Measurements from ENCODE around the gene GUCY2F. TPM values are rescaled to one million over a fixed set of nuclear protein-coding genes. Genes with fewer than 3 reads are reported as not detected.

GUCY2F gene
- polyA plus RNA-seq, 3 donors from 2014 or later, result not detected

DNA sequence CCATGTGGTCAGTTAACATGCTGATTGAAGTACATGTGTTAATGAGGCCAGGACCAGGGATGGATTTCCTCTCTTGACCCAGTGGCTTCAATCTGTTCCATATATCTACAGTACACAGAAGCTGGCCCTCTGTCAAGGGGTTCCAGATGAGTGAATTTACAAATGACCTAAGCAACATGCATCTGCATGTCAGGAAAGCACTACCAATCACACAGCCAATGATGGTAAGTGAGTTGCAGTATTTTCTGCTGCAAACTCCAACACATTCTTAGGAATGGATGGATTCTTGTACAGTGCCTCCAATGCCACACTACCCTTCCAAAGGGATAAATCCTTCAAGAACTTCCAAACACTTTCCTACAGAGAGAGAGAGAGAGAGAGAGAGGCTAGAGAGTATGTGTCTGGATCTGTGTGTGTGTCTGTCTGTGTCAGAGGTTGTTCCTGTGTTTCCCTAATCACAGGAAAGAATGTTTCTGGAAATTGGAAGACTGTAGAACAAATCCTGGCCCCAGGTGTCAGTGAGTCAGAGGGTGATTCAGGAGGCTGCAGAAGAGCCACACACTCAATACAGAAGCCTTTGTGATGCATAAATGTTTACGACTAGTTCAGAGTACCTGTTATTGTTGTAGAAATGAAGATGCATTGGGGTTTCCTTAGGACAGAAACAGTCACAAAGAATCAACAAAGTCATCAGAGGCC is 107.5 kb downstream of the GUCY2F start:
- no peak for DNase-seq
- Mint-ChIP-seq H3K4me1 (no peaks in the 10 kb centered on the region), H3K4me3 (no peak overlapping the region), H3K36me3 (no peaks in the 10 kb centered on the region), H3K9me3 (no peaks in the 10 kb centered on the region), H3K27me3 (ENCODE audit: low read depth in 3 of 3) (peaks cover 0 to 3% (median 0%) of the 10 kb centered on the region in 3 donors), H3K27ac (no peak overlapping the region)

DNA sequence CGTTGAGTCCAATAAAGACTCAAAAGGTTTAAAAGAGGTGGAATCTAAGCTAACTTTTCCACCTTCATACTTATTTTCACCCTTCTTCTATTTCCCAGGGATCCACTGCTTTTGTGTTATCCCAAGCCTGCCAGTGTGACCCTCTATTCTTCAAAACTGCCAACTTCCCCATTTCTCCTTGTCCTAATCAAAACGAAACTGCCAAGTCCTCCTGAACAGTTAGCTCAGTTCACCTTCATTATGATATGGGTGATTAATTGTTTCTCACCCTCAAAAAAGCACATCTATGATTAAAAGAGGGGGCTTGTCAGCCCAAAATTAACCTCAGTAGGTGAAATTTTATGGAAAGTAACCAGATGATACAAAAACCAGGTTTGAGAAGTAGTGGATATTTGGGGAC is 108.4 kb downstream of the GUCY2F start:
- H3K27ac Mint-ChIP-seq, result no peak overlapping the region
- H3K4me3 Mint-ChIP-seq, result no peak overlapping the region
- no peaks in the 10 kb centered on the region for H3K9me3 Mint-ChIP-seq
- H3K36me3 Mint-ChIP-seq, result no peaks in the 10 kb centered on the region
- H3K27me3 Mint-ChIP-seq (ENCODE audit: low read depth in 3 of 3), result peaks cover 0 to 3% (median 0%) of the 10 kb centered on the region in 3 donors
- no peaks in the 10 kb centered on the region for H3K4me1 Mint-ChIP-seq
- no peak for DNase-seq

DNA sequence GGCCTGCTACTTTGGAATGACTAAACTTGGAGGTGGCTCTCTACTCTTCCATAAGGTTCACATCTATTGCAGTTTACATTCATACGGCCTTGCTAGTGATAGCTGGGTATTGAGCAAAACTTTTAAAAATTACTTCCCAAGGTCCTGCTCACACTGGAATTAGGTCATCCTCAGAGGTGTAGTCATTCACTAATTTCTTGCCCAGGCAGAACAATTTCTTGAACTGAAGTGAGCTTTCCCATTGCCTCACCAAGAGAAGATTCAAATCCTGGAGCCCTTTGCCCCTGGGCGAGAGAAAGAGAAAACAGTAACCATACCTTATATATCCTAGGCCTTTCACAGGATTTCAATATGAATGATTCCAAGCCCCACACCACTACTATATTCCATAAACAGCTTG is 109.2 kb downstream of the GUCY2F start:
- no peak for DNase-seq
- H3K27me3 Mint-ChIP-seq (ENCODE audit: low read depth in 3 of 3), result peaks cover 0 to 3% (median 0%) of the 10 kb centered on the region in 3 donors
- H3K27ac Mint-ChIP-seq, result no peak overlapping the region

DNA sequence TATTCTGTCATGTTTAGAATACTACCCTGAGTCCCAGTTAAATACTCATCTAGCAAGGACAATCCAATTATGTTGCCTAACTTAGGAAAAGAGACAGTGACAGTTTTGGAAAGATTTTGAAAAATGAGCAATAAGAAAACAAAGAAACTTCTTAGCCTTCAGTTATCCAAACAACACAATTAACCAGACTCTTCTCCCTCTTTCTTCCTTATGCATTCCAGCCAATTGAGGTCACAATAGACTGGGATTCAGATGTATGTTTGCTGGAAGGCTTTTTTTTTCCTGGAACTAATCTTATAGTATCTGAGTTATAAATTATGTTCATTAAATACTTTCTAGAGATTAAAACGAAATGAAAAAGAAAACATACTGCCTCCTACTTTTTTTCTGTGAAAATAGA is 109.6 kb downstream of the GUCY2F start:
- Mint-ChIP-seq H3K27me3 (ENCODE audit: low read depth in 3 of 3) (peaks cover 0 to 3% (median 2%) of the 10 kb centered on the region in 3 donors), H3K4me3 (no peak overlapping the region), H3K36me3 (no peaks in the 10 kb centered on the region), H3K27ac (no peak overlapping the region), H3K9me3 (no peaks in the 10 kb centered on the region), H3K4me1 (no peaks in the 10 kb centered on the region)
- no peak for DNase-seq

More for the DNA sequence above, 109.2 kb downstream of the GUCY2F start:
- H3K4me1 Mint-ChIP-seq, result no peaks in the 10 kb centered on the region
- H3K9me3 Mint-ChIP-seq, result no peaks in the 10 kb centered on the region
- H3K36me3 Mint-ChIP-seq, result no peaks in the 10 kb centered on the region
- no peak overlapping the region for H3K4me3 Mint-ChIP-seq

DNA sequence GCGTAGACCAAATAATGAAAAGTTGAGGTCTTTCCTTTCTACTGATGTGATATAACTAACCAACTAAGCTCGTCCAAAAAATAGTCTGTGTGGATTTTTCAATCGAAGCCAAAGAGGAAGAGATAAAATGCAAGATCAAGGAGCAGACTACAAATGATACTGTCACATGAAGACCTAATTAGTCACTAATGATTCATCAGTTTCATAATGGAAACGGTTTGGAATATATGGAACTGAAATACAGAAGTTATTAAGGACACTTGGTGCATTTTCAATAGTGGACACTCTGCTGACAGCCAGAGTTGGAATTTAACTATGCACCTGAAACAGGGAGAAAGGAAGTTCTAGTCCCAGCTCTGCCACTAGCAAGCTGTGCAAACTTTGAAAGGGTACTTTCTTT is 119.8 kb downstream of the GUCY2F start:
- Mint-ChIP-seq H3K27me3 (ENCODE audit: low read depth in 3 of 3) (peaks cover 1 to 7% (median 4%) of the 10 kb centered on the region in 3 donors), H3K9me3 (no peaks in the 10 kb centered on the region), H3K27ac (no peak overlapping the region), H3K4me3 (no peak overlapping the region), H3K36me3 (no peaks in the 10 kb centered on the region), H3K4me1 (no peaks in the 10 kb centered on the region)
- no peak for DNase-seq

DNA sequence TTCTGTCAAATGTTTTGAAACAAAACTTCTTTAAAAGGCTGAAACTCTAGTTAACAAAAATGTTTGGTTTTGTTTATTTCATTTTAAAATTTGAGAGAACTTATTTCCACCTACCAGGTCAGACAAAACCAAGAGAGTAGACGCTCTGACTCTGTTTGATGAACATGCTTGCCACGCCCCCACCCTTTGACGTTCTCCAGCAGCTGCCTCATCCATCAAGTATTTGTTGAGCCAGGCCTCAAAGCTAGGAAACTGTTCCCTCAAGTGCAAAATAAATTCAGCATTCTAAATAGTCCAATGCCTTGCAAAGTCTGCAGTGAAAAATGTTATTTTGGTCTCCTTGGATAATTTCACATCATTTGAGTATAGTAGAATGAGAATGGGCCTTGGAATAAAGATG is 121.6 kb downstream of the GUCY2F start:
- peaks cover 3 to 7% (median 4%) of the 10 kb centered on the region in 3 donors for H3K27me3 Mint-ChIP-seq (ENCODE audit: low read depth in 3 of 3)
- H3K4me3 Mint-ChIP-seq, result no peak overlapping the region
- no peak for DNase-seq
- H3K9me3 Mint-ChIP-seq, result no peaks in the 10 kb centered on the region
- H3K4me1 Mint-ChIP-seq, result no peaks in the 10 kb centered on the region
- no peak overlapping the region for H3K27ac Mint-ChIP-seq
- no peaks in the 10 kb centered on the region for H3K36me3 Mint-ChIP-seq

DNA sequence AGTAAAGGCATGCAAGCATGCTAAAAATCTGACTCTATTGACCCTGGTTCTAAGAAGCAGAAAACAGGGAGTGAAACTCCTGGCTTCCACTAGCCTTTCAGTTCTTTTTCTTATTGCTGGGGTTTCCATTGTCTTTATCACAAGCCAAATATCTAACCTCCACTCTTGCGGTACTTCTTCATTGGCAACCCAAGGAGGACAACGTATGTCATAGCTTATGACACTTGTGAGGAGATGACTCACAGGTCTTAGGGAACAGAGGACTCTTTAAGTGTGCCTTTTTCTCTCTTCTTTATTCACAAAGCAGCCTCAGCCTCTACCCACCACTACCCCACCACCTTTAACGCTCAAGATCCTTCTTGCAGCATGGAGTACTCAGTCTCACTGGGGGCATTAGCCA is 124.2 kb downstream of the GUCY2F start:
- Mint-ChIP-seq H3K27me3 (ENCODE audit: low read depth in 3 of 3) (peaks cover 0 to 3% (median 3%) of the 10 kb centered on the region in 3 donors), H3K4me3 (no peak overlapping the region), H3K4me1 (no peaks in the 10 kb centered on the region), H3K36me3 (no peaks in the 10 kb centered on the region), H3K27ac (no peak overlapping the region), H3K9me3 (no peaks in the 10 kb centered on the region)
- no peak for DNase-seq

DNA sequence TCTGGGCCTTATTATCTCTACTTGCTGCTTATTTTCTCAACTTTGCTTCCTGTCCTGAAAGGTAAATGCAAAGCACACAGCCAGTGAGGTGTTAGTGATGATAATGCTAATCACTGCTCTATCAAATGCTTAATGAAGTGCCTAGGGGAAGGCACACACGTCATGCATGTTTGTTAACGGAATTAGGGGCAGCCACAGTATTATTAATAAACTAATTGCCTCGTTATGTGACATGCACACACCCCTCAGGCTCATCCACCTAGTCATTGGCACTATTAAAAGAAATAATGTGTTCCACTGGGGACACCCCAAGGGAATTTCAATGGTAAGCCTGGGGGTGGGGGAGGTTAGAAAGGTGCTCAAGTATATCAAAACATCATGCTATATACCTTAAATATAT is 125.2 kb downstream of the GUCY2F start:
- Mint-ChIP-seq H3K27ac (no peak overlapping the region), H3K9me3 (no peaks in the 10 kb centered on the region), H3K4me3 (no peak overlapping the region), H3K36me3 (no peaks in the 10 kb centered on the region), H3K27me3 (ENCODE audit: low read depth in 3 of 3) (peaks cover 0 to 4% (median 3%) of the 10 kb centered on the region in 3 donors), H3K4me1 (no peaks in the 10 kb centered on the region)
- no peak for DNase-seq

DNA sequence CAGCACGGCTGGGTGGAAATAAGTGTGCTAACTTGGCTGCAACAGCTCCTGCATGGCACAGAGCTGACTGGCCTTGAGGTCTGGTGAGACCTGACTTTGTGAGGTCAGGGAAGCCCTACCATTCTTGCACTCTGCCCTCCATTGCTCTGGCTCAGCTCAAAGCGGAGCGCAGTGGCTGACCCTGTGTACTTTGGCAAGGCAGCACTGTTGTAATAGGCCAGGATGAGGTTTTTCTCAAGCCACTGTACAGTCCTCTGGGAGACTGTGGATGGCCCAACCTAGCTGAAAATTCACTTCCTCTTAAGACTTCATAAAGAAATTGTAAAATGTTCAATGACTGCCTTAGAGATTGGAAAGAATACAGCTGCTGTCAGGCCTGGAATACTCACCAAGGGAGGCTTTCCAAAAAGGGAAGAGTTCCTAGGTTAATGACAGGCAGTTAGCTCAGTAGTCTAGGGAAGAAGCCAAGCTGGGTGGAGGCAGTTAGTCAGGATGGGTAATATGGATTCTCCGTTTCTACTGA is 129.8 kb downstream of the GUCY2F start:
- no peaks in the 10 kb centered on the region for H3K4me1 Mint-ChIP-seq
- no peak for DNase-seq

DNA sequence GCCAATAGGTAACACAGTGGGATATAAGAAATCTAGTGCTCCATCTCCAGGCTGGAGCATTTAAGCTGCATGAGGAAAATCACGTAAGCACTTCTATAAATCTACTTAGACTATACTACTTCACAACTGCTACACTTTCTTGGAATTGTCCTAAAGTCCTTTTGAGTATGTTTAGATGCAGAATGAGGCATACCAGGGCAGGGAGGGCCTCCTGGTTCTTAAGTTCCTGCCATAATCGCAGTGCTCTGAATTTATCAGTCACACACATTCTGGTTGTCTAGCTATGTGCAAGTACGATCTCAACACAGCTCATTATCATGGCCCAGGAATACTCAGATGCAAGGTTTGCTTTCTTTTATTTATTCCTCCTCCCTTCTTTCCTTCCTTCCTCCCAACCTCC is 130.3 kb downstream of the GUCY2F start:
- H3K36me3 Mint-ChIP-seq, result no peaks in the 10 kb centered on the region

More for the DNA sequence above, 129.8 kb downstream of the GUCY2F start:
- Mint-ChIP-seq H3K9me3 (no peaks in the 10 kb centered on the region), H3K27ac (no peak overlapping the region), H3K27me3 (ENCODE audit: low read depth in 3 of 3) (peaks cover 2% of the 10 kb centered on the region in 3 donors), H3K4me3 (no peak overlapping the region), H3K36me3 (no peaks in the 10 kb centered on the region)

DNA sequence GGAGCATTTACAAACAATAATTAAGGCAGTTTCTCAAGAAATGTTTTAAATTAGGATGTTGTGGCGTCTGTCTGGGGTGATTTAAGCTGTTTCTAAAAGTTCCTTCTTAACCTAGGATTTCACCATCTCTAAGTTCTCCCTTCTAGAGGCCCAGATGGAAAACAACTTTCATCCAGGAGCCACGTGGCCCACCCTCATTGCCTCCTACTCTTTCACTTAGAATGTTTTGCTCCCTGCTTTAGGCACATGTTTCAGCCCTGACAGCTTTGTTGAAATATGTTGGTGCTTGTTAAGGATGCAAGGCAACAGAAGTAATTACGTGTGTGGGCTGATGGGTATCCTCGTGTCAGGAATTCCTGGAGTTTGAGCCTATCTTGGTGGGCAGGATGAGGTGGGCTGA is 131.3 kb downstream of the GUCY2F start:
- no peaks in the 10 kb centered on the region for H3K4me1 Mint-ChIP-seq
- H3K27ac Mint-ChIP-seq, result no peak overlapping the region
- H3K27me3 Mint-ChIP-seq (ENCODE audit: low read depth in 3 of 3), result peaks cover 0 to 2% (median 2%) of the 10 kb centered on the region in 3 donors
- no peak for DNase-seq
- H3K36me3 Mint-ChIP-seq, result no peaks in the 10 kb centered on the region
- no peaks in the 10 kb centered on the region for H3K9me3 Mint-ChIP-seq
- no peak overlapping the region for H3K4me3 Mint-ChIP-seq

More for the DNA sequence above, 130.3 kb downstream of the GUCY2F start:
- no peak for DNase-seq
- Mint-ChIP-seq H3K9me3 (no peaks in the 10 kb centered on the region), H3K27ac (no peak overlapping the region), H3K27me3 (ENCODE audit: low read depth in 3 of 3) (peaks cover 2% of the 10 kb centered on the region in 3 donors), H3K4me3 (no peak overlapping the region), H3K4me1 (no peaks in the 10 kb centered on the region)

DNA sequence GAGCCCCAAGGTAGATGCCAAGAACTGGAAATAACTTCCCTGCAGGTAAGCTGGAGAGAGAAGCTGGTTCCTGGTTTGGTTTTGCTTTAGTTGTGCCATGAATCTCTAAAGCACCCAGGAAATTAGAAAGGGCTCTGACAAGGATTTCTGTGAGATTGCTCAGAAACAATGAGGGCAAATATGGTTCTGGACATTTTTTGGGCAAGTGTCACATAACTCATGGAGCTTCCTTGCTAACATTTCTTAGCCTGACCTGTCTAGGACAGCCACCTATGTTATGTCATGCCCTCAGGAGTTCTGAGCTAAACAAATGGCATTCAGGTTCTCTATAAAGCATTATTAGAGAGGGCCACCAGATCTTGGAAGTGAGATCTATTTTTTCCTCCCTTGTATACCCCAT is 131.8 kb downstream of the GUCY2F start:
- no peak overlapping the region for H3K4me3 Mint-ChIP-seq
- no peak for DNase-seq
- peaks cover 0 to 2% (median 2%) of the 10 kb centered on the region in 3 donors for H3K27me3 Mint-ChIP-seq (ENCODE audit: low read depth in 3 of 3)
- no peaks in the 10 kb centered on the region for H3K9me3 Mint-ChIP-seq
- no peak overlapping the region for H3K27ac Mint-ChIP-seq
- H3K36me3 Mint-ChIP-seq, result no peaks in the 10 kb centered on the region
- no peaks in the 10 kb centered on the region for H3K4me1 Mint-ChIP-seq

DNA sequence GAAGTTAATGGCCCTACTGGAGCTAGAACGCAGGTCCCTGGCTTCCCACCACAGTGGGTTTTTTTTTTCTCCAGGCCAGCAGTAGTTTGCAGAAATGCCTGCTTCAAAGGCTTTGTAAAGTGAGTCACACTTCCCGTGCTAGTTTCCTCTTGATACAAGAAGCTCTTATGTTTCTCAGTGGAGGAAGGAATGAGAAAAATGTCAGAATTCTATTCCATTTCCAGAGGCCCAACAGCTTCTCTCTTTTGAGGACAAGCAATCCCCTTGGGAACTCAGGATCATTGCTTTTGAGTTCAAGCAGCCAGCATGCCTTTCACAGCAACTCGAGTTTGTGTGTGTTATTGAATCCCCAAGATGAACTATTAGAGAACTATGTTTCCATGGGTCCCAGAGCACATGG is 134.3 kb downstream of the GUCY2F start:
- H3K9me3 Mint-ChIP-seq, result peaks cover 0 to 4% (median 0%) of the 10 kb centered on the region in 6 donors
- H3K36me3 Mint-ChIP-seq, result no peaks in the 10 kb centered on the region
- peaks cover 0 to 5% (median 2%) of the 10 kb centered on the region in 3 donors for H3K27me3 Mint-ChIP-seq (ENCODE audit: low read depth in 3 of 3)
- no peak overlapping the region for H3K27ac Mint-ChIP-seq
- DNase-seq, result no peak
- no peaks in the 10 kb centered on the region for H3K4me1 Mint-ChIP-seq
- no peak overlapping the region for H3K4me3 Mint-ChIP-seq

DNA sequence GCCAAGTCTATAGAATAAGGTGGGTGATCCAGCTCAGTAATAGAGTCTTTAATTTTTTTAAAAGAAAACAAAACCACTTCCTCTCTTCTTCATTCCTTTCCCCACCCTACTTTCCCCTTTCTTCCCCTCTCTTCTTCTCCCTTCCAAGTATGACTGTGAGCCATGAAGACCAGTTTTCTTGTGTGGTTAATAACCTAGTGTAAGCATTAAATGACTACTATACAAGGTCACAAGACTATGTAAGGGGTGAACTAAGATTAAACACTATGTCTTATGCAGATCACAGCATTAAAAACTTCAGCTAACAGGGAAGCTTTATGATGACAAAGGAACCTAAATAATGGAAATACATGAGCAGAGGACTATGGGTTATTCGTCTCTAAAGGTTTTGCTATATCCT is 135.4 kb downstream of the GUCY2F start:
- Mint-ChIP-seq H3K27me3 (ENCODE audit: low read depth in 3 of 3) (peaks cover 0 to 5% (median 0%) of the 10 kb centered on the region in 3 donors), H3K36me3 (no peaks in the 10 kb centered on the region), H3K4me3 (no peak overlapping the region), H3K4me1 (no peaks in the 10 kb centered on the region), H3K9me3 (peaks cover 0 to 4% (median 0%) of the 10 kb centered on the region in 6 donors), H3K27ac (no peak overlapping the region)
- DNase-seq, result no peak

DNA sequence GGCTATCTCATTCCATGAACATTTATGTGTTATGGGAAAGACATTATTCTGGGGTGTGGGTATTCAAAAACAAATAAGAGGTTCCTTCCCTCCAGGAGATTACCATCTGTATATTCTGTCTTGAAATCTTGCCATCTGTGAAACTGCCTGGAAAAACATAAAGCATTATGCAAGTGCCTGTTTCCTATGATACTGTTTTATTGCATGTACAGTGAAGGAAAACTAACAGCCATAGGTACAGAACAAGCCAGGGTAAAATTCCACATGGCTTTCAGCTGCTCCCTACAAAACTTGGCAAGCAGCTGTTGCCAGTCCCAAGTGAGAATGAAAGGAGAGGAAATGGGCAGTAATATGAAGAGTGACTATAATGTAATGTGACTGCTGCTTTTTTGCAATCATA is 136.0 kb downstream of the GUCY2F start:
- Mint-ChIP-seq H3K9me3 (peaks cover 0 to 4% (median 0%) of the 10 kb centered on the region in 6 donors), H3K4me1 (no peaks in the 10 kb centered on the region)

More for the DNA sequence above, 136.0 kb downstream of the GUCY2F start:
- Mint-ChIP-seq H3K36me3 (no peaks in the 10 kb centered on the region), H3K27ac (no peak overlapping the region), H3K27me3 (ENCODE audit: low read depth in 3 of 3) (peaks cover 0 to 5% (median 0%) of the 10 kb centered on the region in 3 donors), H3K4me3 (no peak overlapping the region)
- no peak for DNase-seq

Measured in immature natural killer cell (primary cell).